GM19239 (cell line): ENCODE data around the gene MCOLN2.
"Not testable (repeated sequence)": the region's sequence is repeated elsewhere in the genome, so short reads cannot be mapped to it uniquely, and the experiment has no call there.

Experiments
- DNase-seq: peaks from one replicate; pipeline ENCODE4 v3.0.0; 2011; ENCODE audit warnings: low spot score; ENCODE audit not compliant: insufficient read length
- FAIRE-seq: peaks from 2 replicates; lab custom pipeline; 2011; peaks lifted over from hg19 to GRCh38; lab: Jason Lieb, UNC

MCOLN2 gene

DNA sequence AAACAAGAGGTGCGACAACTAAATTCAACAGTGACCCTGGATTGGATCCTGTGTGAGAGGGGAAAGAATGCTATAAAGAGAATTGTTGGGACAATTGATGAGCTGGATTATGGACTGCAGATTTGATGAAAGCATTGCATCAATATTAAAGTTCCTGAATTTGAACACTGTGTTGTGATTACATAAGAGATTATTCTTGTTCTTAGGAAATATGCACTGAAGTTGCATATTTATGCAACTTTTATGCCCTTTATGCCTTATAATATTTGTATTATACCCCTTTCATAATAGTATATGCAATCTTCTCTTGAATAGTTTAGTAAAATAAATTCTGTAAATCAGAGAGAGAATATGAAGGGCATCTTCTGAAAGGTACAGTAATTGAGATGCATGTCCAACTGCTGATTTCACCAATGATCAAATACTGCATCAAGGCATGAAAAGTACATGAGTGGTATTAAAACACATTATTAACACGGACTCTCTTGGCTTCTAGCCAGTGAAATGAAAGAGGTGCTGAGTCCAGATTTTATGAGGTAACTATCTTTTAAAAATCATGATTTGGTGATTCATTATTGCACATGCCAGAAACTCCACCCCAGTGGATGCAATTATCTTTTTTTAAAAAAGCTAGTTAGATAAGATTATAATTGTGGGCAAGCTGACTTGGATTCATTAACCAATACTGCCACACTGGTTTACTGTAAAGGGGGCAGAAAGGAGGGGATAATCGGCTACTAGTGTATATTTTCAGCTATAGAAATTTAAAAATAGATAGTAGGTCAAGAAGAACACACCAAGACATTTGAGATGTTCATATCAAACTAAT, 84.0 kb downstream of the MCOLN2 start:
- no peak for DNase-seq
- FAIRE-seq: no peak

GRCh38 chr1:84908746-84909464, 88.0 kb downstream of the MCOLN2 start:
- not testable (repeated sequence) for FAIRE-seq, DNase-seq

DNA sequence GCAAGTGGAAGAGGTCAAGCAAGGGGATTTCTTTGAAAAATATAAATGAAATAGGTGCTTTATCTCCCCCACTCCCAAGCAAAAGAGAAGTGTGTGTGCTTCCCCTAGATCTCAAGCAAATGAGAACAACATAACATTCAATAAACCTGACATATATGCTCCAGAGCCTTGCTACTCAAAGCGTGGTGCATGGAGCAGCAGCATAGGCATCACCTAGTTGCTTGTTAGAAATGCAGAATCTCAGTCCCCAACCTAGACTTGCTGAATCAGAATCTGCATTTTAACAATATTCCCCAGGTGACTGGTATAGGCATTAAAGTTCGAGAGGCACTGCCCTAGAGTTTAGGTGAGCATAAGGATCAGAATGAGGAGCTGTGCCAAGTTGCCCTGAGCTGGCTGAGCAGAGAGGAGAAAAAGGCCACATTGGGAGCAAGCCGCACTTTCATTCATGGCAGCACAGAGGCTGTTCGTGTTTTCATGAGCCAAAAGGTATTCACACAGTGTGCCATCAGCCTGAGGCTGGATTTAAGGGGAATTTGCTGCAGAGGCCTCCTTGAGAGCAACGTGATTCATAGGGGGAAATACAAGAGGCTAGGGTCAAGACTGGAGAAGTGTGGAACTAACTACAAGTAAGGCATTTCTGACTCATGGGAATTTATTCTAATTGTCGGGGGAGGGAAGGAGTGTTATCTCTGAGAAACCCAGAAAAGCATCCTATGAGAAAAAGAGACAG, 89.7 kb downstream of the MCOLN2 start:
- no peak for FAIRE-seq

DNA sequence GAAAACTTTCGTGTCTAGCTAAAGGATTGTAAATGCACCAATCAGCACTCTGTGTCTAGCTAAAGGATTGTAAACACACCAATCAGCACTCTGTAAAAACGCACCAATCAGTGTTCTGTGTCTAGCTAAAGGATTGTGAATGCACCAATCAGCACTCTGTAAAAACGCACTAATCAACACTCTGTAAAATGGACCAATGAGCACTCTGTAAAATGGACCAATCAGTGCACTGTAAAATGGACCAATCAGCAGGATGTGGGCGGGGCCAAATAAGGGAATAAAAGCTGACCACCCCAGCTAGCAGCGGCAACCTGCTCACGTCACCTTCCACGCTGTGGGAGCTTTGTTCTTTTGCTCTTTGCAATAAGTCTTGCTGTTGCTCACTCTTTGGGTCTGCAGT, 94.2 kb downstream of the MCOLN2 start:
- FAIRE-seq, DNase-seq: not testable (repeated sequence)

More for the DNA sequence above, 89.7 kb downstream of the MCOLN2 start:
- DNase-seq: no peak

DNA sequence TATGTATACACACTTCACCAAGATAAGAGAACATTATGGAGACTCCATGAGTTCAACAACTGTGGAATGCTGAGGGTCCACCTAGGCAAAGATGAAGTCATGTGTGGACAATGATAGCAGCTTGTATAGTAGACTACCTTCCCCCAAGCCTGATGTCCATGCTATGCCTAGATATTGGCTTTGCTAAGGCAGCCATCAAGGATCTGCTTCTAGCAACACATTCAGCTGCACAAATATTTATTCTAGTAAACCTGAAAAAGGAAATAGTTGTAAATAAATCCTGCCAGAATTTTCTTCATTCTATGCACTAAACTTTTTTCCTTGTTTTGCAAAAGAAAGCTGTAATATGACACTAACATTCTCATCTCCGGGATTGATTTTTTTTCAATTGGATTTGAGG, 96.9 kb downstream of the MCOLN2 start:
- no peak for DNase-seq
- FAIRE-seq: no peak

- no peak for FAIRE-seq
Observed at GRCh38 chr1:84896279-84896678, 100.6 kb downstream of the MCOLN2 start.

GRCh38 chr1:84892705-84893618, 104.0 kb downstream of the MCOLN2 start, which contains the start of gene LPAR3:
TSS of gene LPAR3 (minus strand) at chr1:84893206. CDS start at chr1:84866120, 27,086 bp downstream.
- DNase-seq: no peak

More at GRCh38 chr1:84896279-84896678, 100.6 kb downstream of the MCOLN2 start:
- no peak for DNase-seq

DNA sequence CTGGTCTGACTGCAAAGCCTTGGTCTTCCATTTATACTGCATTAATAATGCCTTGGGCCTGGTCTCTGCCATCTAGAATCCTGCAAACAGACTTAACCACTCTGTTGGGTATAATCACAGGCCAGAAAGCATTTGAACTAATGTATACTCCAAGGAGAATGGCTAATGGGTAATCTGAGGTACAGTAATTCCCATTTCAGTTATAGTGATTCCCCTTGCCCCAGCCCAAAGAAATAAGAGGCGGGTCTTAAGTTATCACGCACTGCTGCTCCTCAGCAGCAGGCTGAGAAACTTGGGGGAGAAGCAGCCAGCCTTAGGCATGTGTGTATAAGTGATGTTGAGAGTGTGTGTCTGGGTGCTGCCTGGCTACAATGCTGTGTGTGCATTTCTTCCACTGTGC, 106.3 kb downstream of the MCOLN2 start:
- DNase-seq (no peak), FAIRE-seq (no peak)

More at GRCh38 chr1:84892705-84893618, 104.0 kb downstream of the MCOLN2 start, which contains the start of gene LPAR3:
- no peak for FAIRE-seq

DNA sequence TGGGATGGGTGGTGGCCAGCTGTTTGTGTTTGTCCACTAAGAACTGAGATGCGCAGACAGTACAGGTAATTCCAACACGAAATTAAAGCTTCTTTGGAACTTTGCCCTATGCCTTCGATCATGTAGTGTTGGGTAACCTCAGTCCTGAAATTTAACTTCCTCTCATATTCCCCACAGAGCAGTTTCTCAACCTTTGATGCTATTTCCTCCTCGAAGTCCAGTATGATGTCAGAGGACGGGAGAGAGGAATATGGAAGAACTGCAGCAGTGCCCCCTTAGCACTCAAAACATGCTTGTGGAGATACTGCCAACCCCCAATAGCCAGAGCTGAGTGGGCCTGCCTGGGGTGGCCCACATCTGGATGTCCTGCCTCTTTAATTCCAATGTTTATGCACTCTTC, 107.5 kb downstream of the MCOLN2 start:
- FAIRE-seq: no peak
- no peak for DNase-seq

GRCh38 chr1:84888753-84889152, 108.2 kb downstream of the MCOLN2 start:
- DNase-seq (no peak), FAIRE-seq (no peak)

DNA sequence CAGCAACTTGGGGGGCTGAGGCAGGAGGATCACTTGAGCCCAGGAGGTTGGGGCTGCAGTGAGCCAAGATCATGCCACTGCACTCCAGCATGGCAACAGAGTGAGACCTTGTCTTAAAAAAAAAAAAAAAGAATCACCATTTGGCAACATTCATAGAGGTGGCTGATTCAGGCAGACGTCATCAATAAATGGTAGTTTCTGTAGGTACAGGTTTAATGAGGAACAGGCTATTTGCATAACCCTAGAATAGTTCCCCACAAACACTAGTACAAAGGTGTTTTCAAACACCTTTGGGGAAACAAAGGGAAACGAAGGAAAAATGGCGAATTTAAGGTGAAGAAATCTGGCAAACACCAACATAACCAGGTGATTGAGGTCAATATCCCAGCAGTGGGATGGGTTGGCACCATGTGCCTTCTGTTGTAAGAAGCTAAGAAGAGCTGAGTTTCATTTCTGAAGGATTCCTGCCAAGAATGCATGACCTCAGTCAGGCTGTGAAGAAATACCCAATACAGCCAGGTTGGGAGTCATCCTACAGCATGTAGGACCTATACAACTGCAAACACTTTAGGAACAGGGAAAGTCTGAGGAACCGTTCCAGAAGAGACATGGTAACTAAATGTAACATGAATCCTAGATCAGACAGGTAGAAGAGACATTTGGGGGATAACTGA, 109.5 kb downstream of the MCOLN2 start:
- FAIRE-seq (no peak), DNase-seq (no peak)

GRCh38 chr1:84885469-84885868, 111.4 kb downstream of the MCOLN2 start:
- DNase-seq (no peak), FAIRE-seq (no peak)

DNA sequence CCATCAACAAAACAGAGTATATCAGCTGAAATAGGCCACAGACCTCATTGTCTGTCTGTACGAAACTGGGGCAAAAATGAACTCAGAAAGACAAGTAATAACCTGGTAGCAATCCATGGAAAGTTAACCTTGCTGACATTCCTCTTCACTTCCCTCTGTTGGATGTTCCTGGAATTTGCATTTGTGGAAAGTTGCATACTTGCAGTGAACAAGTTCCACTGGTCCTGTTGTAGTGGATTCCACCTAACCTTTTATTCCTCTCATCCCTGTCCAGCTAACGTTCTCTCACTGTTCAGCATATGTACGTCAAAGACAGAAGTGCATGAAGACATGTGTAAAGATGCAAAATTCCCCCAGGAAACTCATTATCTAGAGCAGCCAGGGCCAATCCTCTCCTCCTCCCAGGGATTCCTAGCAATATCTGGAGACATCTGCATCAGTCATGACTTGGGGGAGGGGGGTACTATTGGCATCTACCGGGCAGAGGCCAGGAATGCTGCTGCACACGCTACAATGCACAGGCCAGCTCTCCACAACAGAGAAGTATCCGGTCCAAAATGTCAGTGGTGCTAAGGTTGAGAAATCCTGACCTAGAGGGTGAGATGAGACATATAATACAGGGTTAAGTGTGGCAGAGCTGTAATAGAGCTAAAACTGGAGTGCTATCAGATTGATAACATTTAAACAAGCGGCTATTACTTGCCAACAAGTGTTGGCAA, 112.1 kb downstream of the MCOLN2 start:
- FAIRE-seq (no peak), DNase-seq (no peak)

DNA sequence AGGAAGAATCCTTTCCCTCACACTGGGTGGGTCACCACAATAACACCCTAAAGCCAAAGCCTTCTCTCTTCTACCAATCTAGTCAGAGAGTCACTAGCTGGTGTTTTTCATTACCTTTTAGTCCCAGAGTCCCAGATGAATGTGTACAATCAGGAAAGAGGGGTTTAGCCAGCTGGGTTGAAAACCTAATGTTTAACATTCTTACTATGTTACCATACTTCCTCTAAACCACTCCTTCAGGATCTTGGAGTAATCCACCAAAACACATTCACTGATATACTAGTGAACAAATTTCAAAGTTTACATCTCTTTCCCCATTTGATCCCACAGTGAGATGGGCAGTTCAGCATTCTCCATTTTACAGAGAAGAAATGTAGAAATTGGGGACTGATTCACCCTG, 113.6 kb downstream of the MCOLN2 start:
- FAIRE-seq (no peak), DNase-seq (no peak)

DNA sequence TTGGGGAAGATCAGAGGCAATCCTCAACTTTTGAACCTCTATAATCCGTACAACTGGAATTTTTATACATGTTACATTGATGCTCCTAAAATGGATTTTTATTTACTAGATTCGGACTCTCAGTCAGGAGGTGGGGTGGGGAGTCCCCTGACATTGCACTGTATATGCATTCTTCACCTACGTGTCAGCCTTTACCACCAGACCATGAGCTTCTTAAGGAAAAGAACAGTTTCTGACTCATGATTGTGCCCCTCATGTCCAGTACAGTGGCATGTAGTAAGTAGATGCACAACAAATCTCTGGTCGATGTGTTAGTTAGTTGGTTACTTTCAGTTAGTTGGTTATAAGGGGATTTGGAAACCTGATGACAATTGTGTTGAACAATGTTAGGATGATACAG, 119.3 kb downstream of the MCOLN2 start:
- FAIRE-seq: no peak

GRCh38 chr1:84876353-84876752, 120.6 kb downstream of the MCOLN2 start:
- FAIRE-seq: no peak
- no peak for DNase-seq

More for the DNA sequence above, 119.3 kb downstream of the MCOLN2 start:
- DNase-seq: no peak
